GM12873 (cell line): Measurements from ENCODE around the gene NABP1.

ENCODE experiments used
- CTCF ChIP-seq: IDR thresholded peaks from 2 replicates; pipeline ENCODE4 v1.5.1; 2012; ENCODE audit warnings: low read depth, mild to moderate bottlenecking, moderate library complexity, low read length, control low read depth; ENCODE audit not compliant: insufficient read depth; ENCODE audit errors: missing control alignments

Gene NABP1

DNA sequence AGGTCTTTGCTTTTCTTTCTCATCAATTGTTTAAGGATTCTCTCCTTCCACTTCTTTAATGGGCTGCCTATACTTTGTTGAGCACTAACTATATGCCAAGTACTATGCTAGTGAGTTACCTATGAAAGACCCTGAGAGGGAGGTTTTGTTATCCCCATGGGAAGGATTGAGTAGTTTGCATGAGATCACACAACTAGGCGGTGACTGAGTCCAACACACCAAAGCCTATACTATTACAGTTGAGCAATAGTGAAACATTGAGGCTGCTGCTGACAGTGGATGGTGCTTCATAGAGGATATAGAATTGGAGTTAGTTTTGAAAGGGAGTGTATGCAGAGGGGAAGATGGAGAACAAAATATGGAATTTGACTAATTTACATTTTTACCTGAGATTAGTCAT, 15.8 kb downstream of the NABP1 start:
- TF ChIP-seq CTCF, result no peak

DNA sequence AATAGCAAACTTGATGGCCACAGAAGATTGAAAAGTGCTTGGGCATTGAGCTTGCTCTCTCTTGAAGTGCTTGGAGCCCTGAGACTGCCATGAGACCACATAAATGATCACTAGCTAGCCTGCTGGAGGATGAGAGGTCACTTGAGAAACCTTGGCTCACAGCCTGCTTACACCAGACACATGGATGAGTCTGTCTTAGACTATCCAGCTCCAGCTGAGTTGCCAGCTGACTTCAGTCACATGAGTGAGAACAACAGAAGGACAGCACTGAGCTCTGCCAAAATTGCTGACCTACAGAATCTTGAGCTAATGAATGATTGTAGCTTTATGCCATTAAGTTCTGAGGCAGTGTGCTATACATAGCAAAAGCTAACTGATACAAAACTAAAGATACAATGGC, 18.1 kb downstream of the NABP1 start:
- TF ChIP-seq CTCF, result no peak

DNA sequence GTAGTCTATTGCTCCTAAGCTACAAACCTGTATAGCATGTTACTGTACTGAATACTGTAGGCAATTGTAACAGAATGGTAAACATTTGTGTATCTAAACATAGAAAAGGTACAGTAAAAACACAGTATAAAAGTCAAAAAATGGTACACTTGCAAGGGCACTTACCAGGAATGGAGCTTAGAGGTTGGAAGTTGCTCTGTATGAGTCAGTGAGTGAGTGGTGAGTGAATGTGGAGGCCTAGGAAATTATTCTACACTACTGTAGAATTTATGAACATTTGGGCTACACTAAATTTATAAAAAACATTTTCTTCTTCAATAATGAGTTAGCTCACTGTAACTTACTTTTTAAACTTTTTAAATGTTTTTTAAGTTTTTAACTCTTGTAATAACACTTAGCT, 19.0 kb downstream of the NABP1 start:
- no peak for TF ChIP-seq CTCF

DNA sequence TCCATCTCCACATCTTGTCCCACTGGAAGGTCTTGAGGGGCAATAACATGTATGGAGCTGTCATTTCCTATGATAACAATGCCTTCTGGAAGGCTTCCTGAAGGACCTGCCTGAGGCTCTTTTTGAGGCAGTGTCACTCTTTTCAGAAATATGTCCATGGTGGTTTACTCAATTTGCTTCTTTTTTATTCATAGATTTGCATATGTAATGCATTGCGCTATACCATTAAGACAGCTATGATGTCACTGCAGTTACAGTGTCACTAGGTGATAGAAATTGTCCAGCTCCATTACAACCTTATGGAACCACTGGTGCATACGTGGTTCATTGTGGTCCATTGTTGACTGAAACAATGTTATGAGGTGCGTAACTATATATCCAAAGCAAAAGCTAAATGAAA, 19.9 kb downstream of the NABP1 start:
- TF ChIP-seq CTCF, result no peak

- TF ChIP-seq CTCF, result no peak
Measured at GRCh38 chr2:191699341-191699945, 21.5 kb downstream of the NABP1 start.

DNA sequence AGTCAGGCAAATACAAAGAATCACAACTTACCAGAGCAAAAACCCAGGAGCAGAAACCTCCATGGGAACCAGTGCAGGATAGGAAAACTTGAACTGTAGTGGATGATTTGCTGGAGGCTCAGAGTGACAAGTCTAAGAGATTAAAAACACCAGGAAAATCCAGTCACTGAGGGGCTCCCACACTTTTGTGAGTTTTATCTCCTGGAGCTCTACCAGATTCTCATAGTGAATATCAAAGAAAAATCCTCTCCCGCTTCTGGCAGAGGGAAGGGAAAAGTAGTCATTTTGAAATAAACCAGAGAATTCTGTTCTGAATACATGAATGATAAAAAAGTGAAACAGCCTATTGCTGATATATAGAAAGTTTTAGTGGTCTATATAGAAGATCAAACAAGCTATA, 23.1 kb downstream of the NABP1 start:
- TF ChIP-seq CTCF, result no peak

DNA sequence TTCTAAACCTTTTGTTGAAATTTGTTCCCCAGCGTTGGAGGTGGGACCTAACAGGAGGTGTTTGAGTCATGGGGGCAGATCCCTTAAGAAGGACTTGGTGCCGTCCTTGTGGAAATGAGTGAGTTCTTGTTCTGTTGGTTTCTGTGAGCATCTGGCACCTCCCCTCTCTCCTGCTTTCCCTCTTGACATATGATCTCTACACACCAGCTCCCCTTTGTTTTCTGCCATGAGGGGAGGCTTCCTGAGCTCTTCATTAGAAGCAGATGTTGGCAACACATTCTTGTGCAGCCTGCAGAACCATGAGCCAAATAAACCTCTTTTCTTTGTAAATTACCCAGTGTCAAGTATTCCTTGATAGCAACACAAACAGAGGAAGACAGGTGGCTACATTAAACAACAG, 23.8 kb downstream of the NABP1 start:
- TF ChIP-seq CTCF, result no peak

GRCh38 chr2:191703079-191703725, 25.3 kb downstream of the NABP1 start:
- no peak for TF ChIP-seq CTCF
